C1 segment of cervical spinal cord (tissue), 14 donors: ENCODE results near the gene SSH3.
A peak's percentile ranks its signal among the peaks of the same experiment; 100 is the strongest.

Source experiments
- DNase-seq, 14 donors: peaks; one replicate each; lab custom pipeline; 2025; lab: John Stamatoyannopoulos, UW

The SSH3 gene

GRCh38 chr11:67279589-67280340, 23.6 kb upstream of the SSH3 start:
- no peak for DNase-seq

GRCh38 chr11:67280341-67280787, 23.0 kb upstream of the SSH3 start:
- no peak for DNase-seq

GRCh38 chr11:67280788-67281551, 22.4 kb upstream of the SSH3 start:
- no peak for DNase-seq

GRCh38 chr11:67281552-67282150, 21.7 kb upstream of the SSH3 start:
- no peak for DNase-seq

- DNase-seq, result no peak
Measured at GRCh38 chr11:67282155-67282875, 21.0 kb upstream of the SSH3 start.

- no peak for DNase-seq
Measured at GRCh38 chr11:67282876-67283371, 20.4 kb upstream of the SSH3 start.

- DNase-seq, result no peak
Measured at GRCh38 chr11:67283481-67283963, 19.8 kb upstream of the SSH3 start.

- no peak for DNase-seq
Measured at GRCh38 chr11:67284811-67285540, 18.4 kb upstream of the SSH3 start.

GRCh38 chr11:67285541-67286498, 17.5 kb upstream of the SSH3 start:
- DNase-seq, result no peak

GRCh38 chr11:67286621-67287333, 16.6 kb upstream of the SSH3 start:
- DNase-seq, result peak in 7 of 14 donors; percentile 24 to 59 (median 47)

GRCh38 chr11:67287355-67288197, 15.8 kb upstream of the SSH3 start:
- DNase-seq, result peak in 1 of 14 donors; percentile 52

- DNase-seq, result no peak
Measured at GRCh38 chr11:67288198-67288451, 15.2 kb upstream of the SSH3 start.

GRCh38 chr11:67288452-67289225, 14.7 kb upstream of the SSH3 start:
- peak in 12 of 14 donors; percentile 54 to 89 (median 79) for DNase-seq

GRCh38 chr11:67289226-67289650, 14.1 kb upstream of the SSH3 start, which contains the start of gene ANKRD13D:
Gene ANKRD13D, plus strand, starts transcription at chr11:67289303. Its CDS starts 158 bp downstream, at chr11:67289461.
- peak in 3 of 14 donors; percentile 61 to 68 (median 65) for DNase-seq

- DNase-seq, result peak in 1 of 14 donors; percentile 60
Measured at GRCh38 chr11:67289651-67290479, 13.5 kb upstream of the SSH3 start.

GRCh38 chr11:67290801-67291200, 12.5 kb upstream of the SSH3 start:
- no peak for DNase-seq
